NOMO-1 treated with dmso at 0.1 percent for 144 hours (cell line): Measurements from ENCODE around the gene SCN2A.
"Not testable (repeated sequence)": the region's sequence is repeated elsewhere in the genome, so short reads cannot be mapped to it uniquely, and the experiment has no call there.

Experiments
- DNase-seq: peaks from one replicate; lab custom pipeline; 2025; ENCODE audit not compliant: unreplicated experiment; lab: John Stamatoyannopoulos, UW

Gene SCN2A

GRCh38 chr2:165251366-165251765 lies 12.2 kb downstream of the SCN2A start:
- DNase-seq = no peak

GRCh38 chr2:165253178-165253577 lies 14.0 kb downstream of the SCN2A start:
- no peak for DNase-seq

- no peak for DNase-seq
Measured at GRCh38 chr2:165256618-165257017, 17.4 kb downstream of the SCN2A start.

- not testable (repeated sequence) for DNase-seq
Measured at GRCh38 chr2:165260347-165260746, 21.1 kb downstream of the SCN2A start.

GRCh38 chr2:165268754-165269153 lies 29.5 kb downstream of the SCN2A start:
- no peak for DNase-seq

GRCh38 chr2:165273176-165273575 lies 34.0 kb downstream of the SCN2A start:
- DNase-seq = no peak

GRCh38 chr2:165274698-165275097 lies 35.5 kb downstream of the SCN2A start:
- no peak for DNase-seq

- no peak for DNase-seq
Measured at GRCh38 chr2:165275932-165276331, 36.7 kb downstream of the SCN2A start.

GRCh38 chr2:165277295-165277694 lies 38.1 kb downstream of the SCN2A start:
- no peak for DNase-seq

GRCh38 chr2:165277860-165278656 lies 38.8 kb downstream of the SCN2A start:
- DNase-seq = no peak

- no peak for DNase-seq
Measured at GRCh38 chr2:165280356-165280755, 41.1 kb downstream of the SCN2A start.

GRCh38 chr2:165281387-165281786 lies 42.2 kb downstream of the SCN2A start:
- no peak for DNase-seq

GRCh38 chr2:165283342-165283741 lies 44.1 kb downstream of the SCN2A start:
- peak; percentile 44 for DNase-seq

- no peak for DNase-seq
Measured at GRCh38 chr2:165287094-165287778, 48.0 kb downstream of the SCN2A start.

- no peak for DNase-seq
Measured at GRCh38 chr2:165289069-165289468, 49.9 kb downstream of the SCN2A start.

- peak; percentile 31 for DNase-seq
Measured at GRCh38 chr2:165293440-165294420, 54.5 kb downstream of the SCN2A start.

- DNase-seq = no peak
Measured at GRCh38 chr2:165294912-165295311, 55.7 kb downstream of the SCN2A start.

- DNase-seq = no peak
Measured at GRCh38 chr2:165295643-165296042, 56.4 kb downstream of the SCN2A start.

- DNase-seq = no peak
Measured at GRCh38 chr2:165305391-165306096, 66.3 kb downstream of the SCN2A start.

- no peak for DNase-seq
Measured at GRCh38 chr2:165307317-165307716, 68.1 kb downstream of the SCN2A start.

- DNase-seq = no peak
Measured at GRCh38 chr2:165311949-165312348, 72.7 kb downstream of the SCN2A start.
